Stimulated activated CD4-positive, alpha-beta T cell treated with anti-CD3 and anti-CD28 coated beads, Interleukin-4, amount 100 ng/mL, for 4 hours (primary cell): ENCODE results near the gene ME3.

ENCODE experiments used
- DNase-seq, 2 experiments: peaks; one replicate each; pipeline ENCODE4 v3.0.0-alpha.2; 2020

Gene ME3

DNA sequence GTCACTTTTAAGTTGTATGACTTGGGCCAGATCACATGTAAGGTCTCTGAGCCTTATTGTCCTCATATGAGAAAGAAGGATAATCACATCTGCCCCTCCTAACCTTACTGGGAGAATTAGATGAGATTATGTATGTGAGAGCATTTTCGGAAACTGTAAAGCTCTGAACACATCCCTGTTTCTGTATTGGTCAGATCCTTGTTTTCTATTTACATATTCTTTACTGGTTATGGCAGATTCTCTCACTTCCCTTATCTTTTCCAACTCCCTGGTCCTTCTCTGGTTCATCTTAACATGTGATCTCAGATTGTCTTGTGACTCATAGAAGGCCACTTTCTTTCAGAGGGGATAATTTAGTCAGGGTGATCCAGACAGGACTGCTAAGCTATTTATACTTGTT, 255.9 kb downstream of the ME3 start:
- DNase-seq: no peak

DNA sequence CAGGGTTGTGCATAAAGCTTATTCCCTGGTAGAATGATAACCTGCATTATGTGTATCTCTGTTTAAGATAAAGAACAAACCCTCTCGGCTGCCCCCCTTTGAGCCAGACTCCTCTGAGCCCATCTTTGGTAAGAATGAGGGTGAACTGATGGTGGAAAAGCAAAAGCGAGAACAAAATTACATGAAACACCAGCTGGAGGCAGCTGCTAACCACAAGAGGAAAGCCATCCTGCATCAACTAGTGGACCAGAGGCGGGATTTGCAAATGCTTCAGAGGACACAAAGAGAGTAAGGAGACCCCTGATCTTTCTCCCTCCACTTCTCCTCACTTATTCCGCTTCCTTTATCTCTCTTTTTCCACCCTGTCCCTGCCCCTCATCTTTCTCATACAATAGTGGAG, 257.4 kb downstream of the ME3 start:
- DNase-seq: no peak

DNA sequence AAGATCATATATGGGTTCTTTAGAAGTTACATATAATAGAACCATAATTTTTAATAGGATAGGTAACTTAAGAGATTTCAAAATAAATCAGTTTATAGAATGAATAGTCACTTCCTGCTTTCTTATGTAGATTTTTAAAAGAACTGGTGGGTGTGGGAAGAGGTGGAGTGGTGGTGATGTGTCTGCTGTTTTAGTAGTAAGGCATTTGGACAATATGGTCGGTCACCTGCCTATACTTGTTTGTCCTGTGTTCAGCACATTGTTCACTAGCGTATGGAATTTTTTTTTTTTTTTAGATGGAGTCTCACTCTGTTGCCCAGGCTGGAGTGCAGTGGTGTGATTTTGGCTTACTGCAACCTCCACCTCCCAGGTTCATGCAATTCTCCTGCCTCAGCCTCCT, 258.4 kb downstream of the ME3 start:
- no peak for DNase-seq

DNA sequence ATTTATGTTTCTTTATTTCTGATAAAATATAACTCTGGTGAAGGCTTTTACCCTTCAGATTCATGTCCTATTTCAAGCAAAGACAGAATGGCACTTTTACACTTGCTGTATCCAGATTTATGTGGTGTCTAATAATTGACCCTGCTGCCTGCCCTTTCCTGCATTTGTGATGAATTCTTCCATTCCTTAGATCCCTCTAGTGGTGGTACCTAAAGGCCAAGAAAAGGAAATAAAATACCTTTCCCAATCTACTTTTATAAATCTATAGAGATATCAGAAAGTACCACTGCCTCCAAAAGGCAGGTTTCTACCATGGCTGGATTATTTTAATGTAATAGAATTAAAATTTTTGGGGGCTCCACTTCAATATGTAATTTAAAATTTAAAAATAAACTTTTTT, 263.6 kb downstream of the ME3 start:
- DNase-seq: no peak

DNA sequence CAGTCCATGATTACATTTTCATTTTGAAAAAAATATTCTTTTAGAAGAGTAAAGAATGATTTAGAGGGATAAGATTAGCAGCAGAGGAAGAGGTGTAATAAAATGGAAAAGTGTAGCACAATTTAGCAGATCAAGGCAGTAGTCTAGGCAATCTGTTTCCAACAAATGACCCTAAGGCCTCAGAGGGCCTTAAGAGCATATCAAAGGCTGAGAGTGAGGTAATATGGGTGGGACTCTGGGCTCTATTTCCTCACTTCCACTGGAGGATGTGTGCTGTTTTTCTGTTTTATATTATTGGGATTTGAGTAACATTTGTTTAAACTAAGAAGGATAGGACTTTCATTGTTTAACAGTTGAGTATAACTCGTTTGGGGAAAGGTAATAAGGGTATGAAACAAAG, 269.0 kb downstream of the ME3 start:
- DNase-seq: no peak

DNA sequence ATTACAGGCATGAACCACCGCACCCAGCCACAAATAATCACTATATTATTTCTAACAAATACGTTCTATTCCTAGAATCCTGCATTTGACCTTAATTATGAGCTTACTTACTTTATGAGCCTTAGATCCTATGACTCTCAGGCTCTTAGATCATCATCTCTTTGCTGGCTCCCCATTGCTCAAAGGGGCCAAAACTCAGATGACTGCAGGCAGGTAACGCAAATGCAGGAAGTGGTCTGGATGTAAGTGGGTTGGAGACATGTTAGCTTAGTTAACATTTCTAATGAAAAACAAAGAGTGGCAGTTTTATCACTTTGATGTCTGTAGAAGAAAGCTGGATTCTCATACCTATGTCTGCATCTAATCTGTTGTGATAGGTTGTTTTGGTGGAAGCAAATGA, 274.3 kb downstream of the ME3 start:
- DNase-seq: no peak

DNA sequence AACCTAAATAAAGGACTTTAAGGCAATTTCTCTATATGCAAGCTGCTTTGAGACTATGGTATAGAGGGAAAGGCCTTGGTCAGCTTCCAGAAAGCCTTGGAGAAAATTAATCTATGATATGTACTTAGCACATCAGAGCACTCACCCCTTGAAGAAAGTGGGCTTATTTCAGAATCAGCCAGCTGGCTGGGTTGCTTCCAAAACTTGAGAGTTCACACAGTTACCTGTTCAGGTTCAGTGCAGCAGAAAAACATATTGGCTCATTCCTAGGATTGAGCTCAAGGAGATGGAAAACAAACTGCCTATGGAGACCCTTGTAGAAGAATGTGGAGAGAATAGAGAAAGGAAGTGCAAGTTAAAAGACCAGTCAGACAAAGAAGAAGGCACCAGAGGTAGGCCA, 275.1 kb downstream of the ME3 start:
- DNase-seq: no peak

DNA sequence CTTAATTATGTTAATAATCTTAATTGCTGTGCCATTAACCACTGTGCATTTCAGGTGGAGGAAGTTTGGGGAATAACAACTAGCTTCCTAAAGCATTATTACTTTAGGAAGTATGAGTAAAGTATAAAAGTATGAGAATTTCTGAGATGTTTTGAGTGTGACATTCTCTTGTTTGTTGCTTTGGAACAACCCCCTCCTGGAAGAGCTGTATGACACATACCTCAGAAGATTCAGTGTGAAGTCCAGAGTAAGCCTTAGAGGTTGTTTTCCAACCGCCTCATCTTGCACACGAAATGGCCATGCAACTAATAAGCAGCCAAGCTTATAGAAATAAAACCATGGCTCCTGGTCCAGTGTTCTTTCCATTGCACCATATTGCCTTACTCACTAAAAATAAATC, 276.0 kb downstream of the ME3 start:
- DNase-seq: no peak

DNA sequence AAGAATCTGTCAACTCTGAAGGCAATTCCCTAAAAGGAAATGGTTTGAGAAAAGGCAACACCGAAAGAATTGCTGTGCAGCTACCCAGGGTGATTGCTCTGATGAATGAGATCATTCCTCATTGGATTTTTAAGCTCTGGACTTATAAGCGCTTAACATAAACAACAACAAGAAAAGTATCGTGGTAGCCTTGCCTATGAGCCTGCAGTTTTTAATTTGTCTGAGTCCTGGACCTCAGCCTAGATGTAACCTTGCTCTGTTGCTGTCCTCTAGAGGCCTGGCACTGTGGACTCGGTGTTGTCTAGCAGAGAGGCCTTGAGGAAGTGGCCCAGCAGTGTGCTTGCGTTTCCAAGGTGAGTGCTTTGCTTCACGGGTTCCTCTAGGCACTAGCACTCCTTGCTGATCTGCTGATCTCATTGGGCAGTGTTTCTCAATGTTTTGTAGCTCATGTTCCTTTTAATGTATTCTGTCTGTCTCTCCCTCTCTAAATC, 277.3 kb downstream of the ME3 start:
- DNase-seq: no peak
